NCI-H187 treated with DMSO at 0.1 percent for 48 hours (cell line): ENCODE data around the gene ABCC1.

Source experiments
- DNase-seq: peaks from one replicate; lab custom pipeline; 2025; lab: John Stamatoyannopoulos, UW

The ABCC1 gene

DNA sequence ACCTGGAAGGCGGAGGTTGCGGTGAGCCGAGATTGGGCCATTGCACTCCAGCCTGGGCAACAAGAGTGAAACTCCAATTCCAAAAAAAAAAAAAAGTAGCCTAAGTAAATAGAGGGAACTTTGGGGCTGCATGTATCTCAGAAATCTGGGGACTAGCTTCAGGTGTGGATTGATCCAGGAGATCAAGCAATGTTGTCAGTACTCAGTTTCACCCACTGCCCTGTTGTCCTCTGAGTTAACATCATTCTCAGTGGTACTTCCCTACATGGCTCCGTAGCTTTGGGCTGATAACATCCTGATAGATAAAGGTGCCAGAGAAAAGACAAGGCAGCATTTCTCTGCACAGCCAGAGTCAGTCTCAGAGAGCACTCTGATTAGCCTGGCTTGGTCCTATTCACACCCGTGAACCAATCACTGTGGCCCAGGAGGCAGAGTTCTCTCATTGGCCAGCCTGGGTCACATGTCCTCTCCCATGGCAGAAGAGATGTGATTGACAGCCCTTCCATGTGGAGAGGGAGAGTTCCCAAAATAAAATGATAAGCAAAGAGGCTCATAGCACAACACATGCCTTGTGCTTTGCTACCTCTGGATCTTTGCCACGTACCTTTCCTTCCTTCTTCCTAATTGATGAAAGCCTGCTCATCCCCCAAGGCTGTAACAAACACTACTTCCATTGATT is 99.6 kb downstream of the ABCC1 start:
- no peak for DNase-seq

GRCh38 chr16:16050106-16050505 is 100.7 kb downstream of the ABCC1 start:
- DNase-seq, result no peak

DNA sequence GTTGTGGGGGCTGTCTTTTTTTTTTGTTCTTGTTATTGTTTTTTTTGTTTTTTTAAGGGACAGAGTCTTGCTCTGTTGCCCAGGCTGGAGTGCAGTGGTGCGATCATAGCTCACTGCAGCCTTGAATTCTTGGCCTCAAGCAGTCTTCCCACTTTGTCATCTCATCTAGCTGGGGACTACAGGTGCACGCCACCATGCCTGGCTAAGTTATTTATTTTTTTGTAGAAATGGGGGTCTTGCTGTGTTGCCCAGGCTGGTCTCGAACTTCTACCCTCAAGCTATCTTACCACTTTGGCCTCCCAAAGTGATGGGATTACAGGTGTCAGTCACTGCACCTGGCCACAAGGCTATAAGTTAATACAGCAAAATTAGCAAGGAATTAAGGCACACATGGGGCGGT is 101.7 kb downstream of the ABCC1 start:
- no peak for DNase-seq

DNA sequence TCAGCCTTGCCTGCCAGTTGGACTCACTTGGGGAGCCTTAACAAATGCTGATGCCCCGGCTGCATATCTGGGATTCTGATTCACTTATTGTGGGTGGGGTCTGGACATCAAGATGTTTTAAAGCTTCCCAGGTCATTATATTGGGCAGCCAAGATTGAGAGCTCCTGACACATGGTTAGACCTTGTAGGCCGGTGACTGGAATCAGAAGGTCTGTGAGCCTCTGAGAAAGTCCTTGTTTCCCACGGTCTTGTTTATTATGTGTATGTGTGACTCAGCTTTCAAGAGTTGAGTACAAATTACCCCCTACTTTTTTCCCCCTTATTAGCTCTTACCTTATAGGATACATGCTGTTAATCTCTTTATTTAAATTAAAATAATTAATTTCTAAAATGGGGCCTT is 103.5 kb downstream of the ABCC1 start:
- no peak for DNase-seq

DNA sequence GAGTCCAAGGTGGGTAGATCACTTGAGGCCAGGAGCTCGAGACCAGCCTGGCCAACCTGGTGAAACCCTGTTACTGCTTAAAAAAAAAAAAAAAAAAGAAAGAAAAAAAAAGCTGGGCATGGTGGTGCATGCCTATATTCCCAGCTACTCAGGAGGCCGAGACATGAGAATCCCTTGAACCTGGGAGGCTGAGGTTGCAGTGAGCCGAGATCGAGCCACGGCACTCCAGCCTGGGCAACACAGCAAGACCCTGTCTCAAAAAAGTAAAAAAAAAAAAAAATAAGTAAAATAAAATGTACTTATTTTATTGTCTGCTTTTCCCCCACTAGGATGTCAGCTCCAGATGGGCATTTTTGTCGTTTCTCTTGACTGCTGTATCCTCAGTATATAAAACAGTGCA is 107.7 kb downstream of the ABCC1 start:
- DNase-seq, result no peak

- DNase-seq, result no peak
These were observed 109.7 kb downstream of the ABCC1 start for GRCh38 chr16:16059160-16059559.

GRCh38 chr16:16059895-16060590 is 110.6 kb downstream of the ABCC1 start:
- DNase-seq, result no peak

- DNase-seq, result no peak
These were observed 112.9 kb downstream of the ABCC1 start for GRCh38 chr16:16062023-16062937.

DNA sequence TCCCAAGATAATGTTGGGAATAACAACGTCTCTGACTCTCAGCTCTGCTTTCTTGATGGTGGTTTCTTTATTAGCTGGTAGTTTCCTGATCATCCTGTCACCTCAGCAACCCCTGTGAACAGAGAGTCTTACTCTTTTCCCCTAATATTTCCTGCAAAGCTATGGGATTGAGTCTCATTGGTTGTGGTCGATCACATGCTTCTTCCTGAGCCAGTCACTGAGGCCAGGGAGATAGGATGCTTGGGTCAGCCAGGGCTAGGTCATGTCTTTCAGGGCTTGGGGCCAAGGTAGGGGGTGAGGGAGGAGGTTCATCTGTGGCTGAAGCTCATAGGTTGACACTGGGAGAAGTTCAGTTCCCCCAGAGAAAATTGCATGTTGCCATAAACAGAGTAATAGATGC is 114.3 kb downstream of the ABCC1 start:
- DNase-seq, result no peak

GRCh38 chr16:16064874-16065384 is 115.5 kb downstream of the ABCC1 start:
- no peak for DNase-seq

DNA sequence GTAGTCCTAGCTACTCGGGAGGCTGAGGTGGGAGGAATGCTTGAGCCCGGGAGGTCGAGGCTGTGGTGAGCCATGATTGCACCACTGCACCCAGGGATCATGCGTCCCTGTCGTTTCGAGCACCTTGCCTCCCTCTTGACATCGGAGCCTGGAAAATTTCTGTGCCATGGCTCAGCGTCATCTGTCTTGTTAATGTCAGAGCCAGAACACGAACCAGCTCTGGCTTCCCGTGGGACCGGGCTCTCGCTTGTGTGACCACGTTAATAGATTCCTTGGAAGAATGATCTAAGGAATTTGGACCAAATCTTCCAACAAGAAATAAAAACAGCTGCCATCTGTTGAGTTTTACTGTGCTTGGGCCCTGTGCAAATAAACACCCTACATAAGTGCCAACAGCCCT is 117.7 kb downstream of the ABCC1 start:
- no peak for DNase-seq

- DNase-seq, result no peak
These were observed 122.3 kb downstream of the ABCC1 start for GRCh38 chr16:16071631-16072244.

- DNase-seq, result no peak
These were observed 123.7 kb downstream of the ABCC1 start for GRCh38 chr16:16073001-16073545.

- DNase-seq, result no peak
These were observed 124.8 kb downstream of the ABCC1 start for GRCh38 chr16:16073891-16074881.

DNA sequence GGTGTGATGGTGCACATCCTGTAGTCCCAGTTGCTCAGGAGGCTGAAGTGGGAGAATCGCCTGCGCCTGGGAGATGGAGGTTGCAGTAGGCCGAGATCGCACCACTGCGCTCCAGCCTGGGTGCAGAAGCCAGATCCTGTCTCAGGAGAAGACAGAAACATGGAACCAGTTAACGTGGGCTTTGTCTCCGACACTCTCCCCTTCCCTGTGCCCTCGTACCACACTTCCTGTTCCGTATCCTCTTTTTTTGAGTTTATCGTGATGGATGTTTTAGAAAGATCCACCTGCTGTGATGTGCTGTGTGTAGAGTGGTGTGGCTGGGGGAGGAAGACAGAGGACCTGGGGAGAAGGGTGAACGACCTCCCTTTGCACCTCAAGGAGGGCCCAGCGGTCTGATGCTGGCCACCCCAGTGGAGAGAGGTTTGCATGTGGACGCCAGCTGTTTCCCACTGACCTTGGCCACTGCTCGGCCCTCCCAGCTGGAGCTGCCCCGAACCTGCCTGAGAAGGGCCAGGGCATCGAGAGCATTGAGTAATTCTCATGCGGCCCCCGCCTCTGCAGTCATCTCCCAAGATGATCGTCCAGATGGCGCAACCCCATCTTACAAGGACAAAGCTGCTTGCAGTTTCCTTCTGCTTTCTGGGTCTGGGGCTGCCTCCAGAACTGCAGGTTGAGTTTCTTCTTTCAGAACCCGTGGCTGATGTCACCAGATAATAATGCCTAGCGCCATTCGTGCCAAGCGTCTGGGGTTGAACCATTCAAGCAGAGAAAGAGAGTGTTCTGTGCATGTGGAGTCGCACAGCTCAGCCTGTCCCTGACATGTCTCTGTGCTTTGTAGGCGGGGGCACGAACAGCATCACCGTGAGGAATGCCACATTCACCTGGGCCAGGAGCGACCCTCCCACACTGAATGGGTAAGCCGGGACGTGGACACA is 126.3 kb downstream of the ABCC1 start:
- DNase-seq, result no peak

DNA sequence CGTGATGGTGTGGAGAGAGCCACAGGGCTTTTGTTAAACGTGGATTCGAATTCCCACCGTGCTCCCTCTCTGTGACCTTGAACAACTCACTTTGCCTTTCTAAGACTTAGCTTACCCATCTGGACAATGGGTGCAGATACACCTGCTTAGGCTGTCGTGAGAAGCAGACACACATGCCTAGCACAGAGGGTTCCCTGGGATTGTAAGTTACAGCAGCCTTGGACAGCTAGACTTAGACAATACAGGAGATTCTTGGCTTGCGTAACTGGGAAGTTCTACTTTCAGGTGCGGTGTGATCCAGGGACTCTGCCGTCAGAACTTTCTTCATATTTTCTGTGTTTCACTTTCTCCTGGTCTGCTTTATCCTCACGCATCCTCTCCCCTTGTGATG is 127.0 kb downstream of the ABCC1 start:
- no peak for DNase-seq

DNA sequence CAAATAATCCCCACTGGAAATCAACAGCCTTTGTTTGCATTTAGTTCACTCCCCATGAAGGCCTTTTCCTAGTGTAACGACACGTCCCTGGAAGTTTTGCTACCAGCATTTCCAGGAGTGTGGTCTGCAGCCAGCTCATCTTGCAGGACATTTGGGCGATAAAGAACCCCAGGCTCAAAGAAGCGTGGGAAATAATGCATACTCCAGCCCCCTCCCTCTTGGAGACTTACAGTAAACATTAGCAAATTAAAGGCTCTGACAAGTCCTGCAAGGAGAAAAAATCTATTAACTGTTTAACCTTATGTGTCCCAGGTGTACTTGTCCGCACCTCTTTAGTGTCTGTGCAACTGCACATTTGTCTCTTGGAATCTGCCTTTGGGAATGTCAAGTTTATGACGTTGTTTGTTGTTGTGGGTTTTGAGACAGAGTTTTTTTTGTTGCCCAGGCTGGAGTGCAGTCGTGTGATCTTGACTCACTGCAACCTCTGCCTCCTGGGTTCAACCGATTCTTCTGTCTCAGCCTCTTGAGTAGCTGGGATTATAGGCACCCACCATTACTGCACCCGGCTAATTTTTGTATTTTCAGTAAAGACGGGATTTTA is 131.1 kb downstream of the ABCC1 start:
- no peak for DNase-seq

DNA sequence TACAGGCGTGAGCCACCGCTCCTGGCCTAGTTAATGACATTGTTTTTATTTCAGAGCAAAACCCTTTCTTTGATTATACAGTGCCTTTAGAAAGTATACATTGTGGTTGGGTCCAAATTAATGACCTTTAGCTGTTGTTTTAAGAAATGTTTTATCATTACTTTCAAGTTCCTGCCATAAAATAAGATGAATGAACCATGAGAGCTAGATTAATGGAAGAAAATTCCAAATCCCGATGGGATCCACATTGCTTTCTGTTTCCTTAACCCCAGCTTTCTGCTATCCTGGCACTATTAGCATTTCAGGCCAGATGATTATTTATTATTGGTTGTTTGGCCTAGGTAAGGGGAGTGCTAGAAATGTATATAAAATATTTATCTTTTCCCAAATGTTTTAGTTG is 131.7 kb downstream of the ABCC1 start:
- DNase-seq, result no peak

DNA sequence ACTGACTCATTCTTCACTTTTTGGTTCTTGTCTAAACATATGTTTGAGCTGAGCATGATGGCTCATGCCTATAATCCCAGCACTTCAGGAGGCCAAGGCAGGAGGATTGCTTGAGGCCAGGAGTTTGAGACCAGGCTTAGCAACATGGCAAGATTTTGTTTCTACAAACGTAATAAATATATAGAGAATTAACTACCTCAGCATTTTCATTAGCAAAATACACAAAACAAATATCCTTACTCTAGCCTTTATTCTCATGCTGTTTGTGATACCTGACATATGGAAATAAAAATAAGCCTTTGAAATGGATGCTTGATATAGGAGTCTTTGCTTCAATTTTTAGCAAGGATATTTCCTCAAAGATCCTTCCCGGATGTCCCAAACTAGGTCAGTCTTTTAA is 132.8 kb downstream of the ABCC1 start:
- DNase-seq, result no peak
